ENCODE results near the gene FAM43B. TPM values are rescaled to one million over a fixed set of nuclear protein-coding genes. Genes with fewer than 3 reads are reported as not detected.

Gene FAM43B
- total RNA-seq, 4 donors from 2014 or later: 0.21 to 0.38 TPM; not detected in 2

- Histone ChIP-seq H3K27me3 (peaks cover 20% of the 10 kb centered on the region), H3K36me3 (no peaks in the 10 kb centered on the region)
Observed at GRCh38 chr1:20584890-20585289, 32.5 kb downstream of the FAM43B start.

GRCh38 chr1:20586953-20587660, 34.7 kb downstream of the FAM43B start:
- 64% methylated on average over 10 of the region's 10 CpGs for WGBS
- DNase-seq (ENCODE audit: low spot score in 2 of 2): no peak
- Histone ChIP-seq H3K4me3 (no peak overlapping the region), H3K27ac (peak overlapping the region; percentile 59), H3K36me3 (no peaks in the 10 kb centered on the region), H3K9me3 (no peaks in the 10 kb centered on the region), H3K4me1 (peaks cover 25% of the 10 kb centered on the region), H3K27me3 (peaks cover 36% of the 10 kb centered on the region)
- TF ChIP-seq POLR2A (IDR thresholded peaks at IDR 0.05): no peak
- TF ChIP-seq EP300 (IDR thresholded peaks at IDR 0.05): no peak
- no peak for TF ChIP-seq POLR2AphosphoS5 (IDR thresholded peaks at IDR 0.05)
- TF ChIP-seq, protein P1, sequence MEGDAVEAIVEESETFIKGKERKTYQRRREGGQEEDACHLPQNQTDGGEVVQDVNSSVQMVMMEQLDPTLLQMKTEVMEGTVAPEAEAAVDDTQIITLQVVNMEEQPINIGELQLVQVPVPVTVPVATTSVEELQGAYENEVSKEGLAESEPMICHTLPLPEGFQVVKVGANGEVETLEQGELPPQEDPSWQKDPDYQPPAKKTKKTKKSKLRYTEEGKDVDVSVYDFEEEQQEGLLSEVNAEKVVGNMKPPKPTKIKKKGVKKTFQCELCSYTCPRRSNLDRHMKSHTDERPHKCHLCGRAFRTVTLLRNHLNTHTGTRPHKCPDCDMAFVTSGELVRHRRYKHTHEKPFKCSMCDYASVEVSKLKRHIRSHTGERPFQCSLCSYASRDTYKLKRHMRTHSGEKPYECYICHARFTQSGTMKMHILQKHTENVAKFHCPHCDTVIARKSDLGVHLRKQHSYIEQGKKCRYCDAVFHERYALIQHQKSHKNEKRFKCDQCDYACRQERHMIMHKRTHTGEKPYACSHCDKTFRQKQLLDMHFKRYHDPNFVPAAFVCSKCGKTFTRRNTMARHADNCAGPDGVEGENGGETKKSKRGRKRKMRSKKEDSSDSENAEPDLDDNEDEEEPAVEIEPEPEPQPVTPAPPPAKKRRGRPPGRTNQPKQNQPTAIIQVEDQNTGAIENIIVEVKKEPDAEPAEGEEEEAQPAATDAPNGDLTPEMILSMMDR (IDR thresholded peaks at IDR 0.05): no peak

More at GRCh38 chr1:20584890-20585289, 32.5 kb downstream of the FAM43B start:
- DNase-seq (ENCODE audit: low spot score in 2 of 2): no peak
- H3K27ac ChIP-seq: no peak overlapping the region
- no peaks in the 10 kb centered on the region for H3K9me3 ChIP-seq
- no peak overlapping the region for H3K4me3 ChIP-seq
- 69% methylated on average over 2 of the region's 2 CpGs for WGBS
- peaks cover 13% of the 10 kb centered on the region for H3K4me1 ChIP-seq
- TF ChIP-seq POLR2AphosphoS5 (IDR thresholded peaks at IDR 0.05) (no peak), POLR2A (IDR thresholded peaks at IDR 0.05) (no peak), EP300 (IDR thresholded peaks at IDR 0.05) (no peak)
- TF ChIP-seq, protein P1 (IDR thresholded peaks at IDR 0.05): no peak

DNA sequence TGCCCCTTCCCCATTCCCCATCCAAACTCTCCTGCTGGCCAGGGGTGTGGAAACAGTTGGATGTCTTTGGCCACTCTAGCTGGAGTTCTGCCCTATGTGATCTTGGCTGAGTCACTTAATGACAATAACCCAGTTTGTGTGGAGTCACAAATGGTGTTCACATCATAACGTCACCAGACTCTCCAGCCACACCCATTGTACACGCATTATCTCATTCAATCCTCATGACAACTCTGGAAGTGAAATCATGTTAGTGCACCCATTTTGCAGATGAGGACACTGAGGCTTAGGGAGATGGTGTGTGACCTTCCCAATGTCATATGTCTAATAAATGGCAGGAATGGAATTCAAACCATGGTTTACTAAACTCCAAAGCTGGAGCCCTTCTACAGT, 35.3 kb downstream of the FAM43B start:
- Histone ChIP-seq H3K4me1 (peaks cover 25% of the 10 kb centered on the region), H3K9me3 (no peaks in the 10 kb centered on the region), H3K27me3 (peaks cover 38% of the 10 kb centered on the region), H3K36me3 (no peaks in the 10 kb centered on the region), H3K27ac (peak overlapping the region; percentile 59), H3K4me3 (no peak overlapping the region)
- no peak for DNase-seq (ENCODE audit: low spot score in 2 of 2)
- WGBS: 52% methylated on average over 2 of the region's 2 CpGs
- TF ChIP-seq POLR2AphosphoS5 (IDR thresholded peaks at IDR 0.05) (no peak), EP300 (IDR thresholded peaks at IDR 0.05) (no peak), POLR2A (IDR thresholded peaks at IDR 0.05) (no peak)
- TF ChIP-seq, protein P1 (IDR thresholded peaks at IDR 0.05): no peak

DNA sequence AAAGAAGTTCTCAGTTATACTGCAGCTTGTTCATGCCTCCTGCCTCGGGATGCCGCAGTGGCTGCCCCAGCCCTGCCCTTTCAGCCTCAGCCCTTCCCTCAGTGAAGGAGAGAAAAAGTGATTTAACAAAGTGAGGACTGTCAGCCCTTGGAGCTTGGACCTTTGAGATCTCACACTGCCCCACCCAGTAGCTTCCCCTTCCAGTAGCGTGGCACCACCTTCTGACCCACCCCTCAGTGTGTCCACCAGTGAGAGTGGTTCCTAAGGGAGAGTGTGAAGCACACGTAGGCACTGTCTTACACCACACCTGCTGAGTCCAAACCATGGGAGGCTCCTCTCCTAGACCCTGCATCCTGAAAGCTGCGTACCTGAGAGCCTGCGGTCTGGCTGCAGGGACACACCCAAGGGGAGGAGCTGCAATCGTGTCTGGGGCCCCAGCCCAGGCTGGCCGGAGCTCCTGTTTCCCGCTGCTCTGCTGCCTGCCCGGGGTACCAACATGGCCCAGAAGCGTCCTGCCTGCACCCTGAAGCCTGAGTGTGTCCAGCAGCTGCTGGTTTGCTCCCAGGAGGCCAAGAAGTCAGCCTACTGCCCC, 36.4 kb downstream of the FAM43B start, which contains the start of gene CDA:
Gene CDA (plus strand): TSS at position 464 of the 592 bp plus-strand sequence. CDS start 33 bp downstream, at position 497.
- no peak for DNase-seq (ENCODE audit: low spot score in 2 of 2)
- Histone ChIP-seq H3K4me3 (peak within 1 kb of the TSS; percentile 34), H3K36me3 (no peaks in the 10 kb centered on the region), H3K27ac (peak within 1 kb of the TSS; percentile 77), H3K27me3 (peaks cover 38% of the 10 kb centered on the region), H3K9me3 (no peaks in the 10 kb centered on the region), H3K4me1 (peaks cover 25% of the 10 kb centered on the region)
- WGBS: 58% methylated on average over 3 of the region's 11 CpGs
- TF ChIP-seq, protein P1 (IDR thresholded peaks at IDR 0.05): no peak
- TF ChIP-seq POLR2AphosphoS5 (IDR thresholded peaks at IDR 0.05) (no peak), EP300 (IDR thresholded peaks at IDR 0.05) (no peak), POLR2A (IDR thresholded peaks at IDR 0.05) (no peak)
